Measurements from ENCODE around the gene MAN2A1.

DNA sequence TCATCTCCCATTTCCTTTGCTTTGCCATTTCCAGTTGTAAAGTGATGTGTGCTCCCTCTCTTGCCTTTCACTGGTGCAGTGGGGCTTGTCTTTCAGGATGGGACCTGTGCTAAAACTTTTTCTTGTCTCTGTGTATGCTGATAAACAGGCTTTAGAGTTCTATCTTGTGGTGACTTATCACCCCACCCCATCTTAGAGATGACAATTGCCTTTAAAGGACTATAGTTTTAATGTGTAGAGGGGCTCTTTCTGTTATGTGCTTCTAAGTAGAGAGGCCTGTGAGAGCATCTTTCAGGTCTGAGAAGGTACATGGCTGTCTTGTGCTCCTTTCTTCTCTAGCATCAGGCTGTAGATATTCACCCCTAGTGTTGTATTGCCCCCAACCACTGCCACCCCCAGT is 21.9 kb downstream of the MAN2A1 start:
- TF ChIP-seq, protein P1, sequence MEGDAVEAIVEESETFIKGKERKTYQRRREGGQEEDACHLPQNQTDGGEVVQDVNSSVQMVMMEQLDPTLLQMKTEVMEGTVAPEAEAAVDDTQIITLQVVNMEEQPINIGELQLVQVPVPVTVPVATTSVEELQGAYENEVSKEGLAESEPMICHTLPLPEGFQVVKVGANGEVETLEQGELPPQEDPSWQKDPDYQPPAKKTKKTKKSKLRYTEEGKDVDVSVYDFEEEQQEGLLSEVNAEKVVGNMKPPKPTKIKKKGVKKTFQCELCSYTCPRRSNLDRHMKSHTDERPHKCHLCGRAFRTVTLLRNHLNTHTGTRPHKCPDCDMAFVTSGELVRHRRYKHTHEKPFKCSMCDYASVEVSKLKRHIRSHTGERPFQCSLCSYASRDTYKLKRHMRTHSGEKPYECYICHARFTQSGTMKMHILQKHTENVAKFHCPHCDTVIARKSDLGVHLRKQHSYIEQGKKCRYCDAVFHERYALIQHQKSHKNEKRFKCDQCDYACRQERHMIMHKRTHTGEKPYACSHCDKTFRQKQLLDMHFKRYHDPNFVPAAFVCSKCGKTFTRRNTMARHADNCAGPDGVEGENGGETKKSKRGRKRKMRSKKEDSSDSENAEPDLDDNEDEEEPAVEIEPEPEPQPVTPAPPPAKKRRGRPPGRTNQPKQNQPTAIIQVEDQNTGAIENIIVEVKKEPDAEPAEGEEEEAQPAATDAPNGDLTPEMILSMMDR (IDR thresholded peaks at IDR 0.05; ENCODE audit: low read length): no peak
- TF ChIP-seq EZH2phosphoT487 (IDR thresholded peaks at IDR 0.05; ENCODE audit: low read length) (no peak), EZH2 (optimal IDR thresholded peaks at IDR 0.05; ENCODE audit: low read depth, low read length) (no peak)

Measured in MM.1S (cell line).